8988T (cell line): Measurements from ENCODE around the gene SMURF1.
"Not testable (repeated sequence)": the region's sequence is repeated elsewhere in the genome, so short reads cannot be mapped to it uniquely, and the experiment has no call there.

Experiments used
- DNase-seq: peaks from one replicate; pipeline ENCODE4 v3.0.0; 2011

The SMURF1 gene

GRCh38 chr7:99118077-99118476 is 25.8 kb downstream of the SMURF1 start:
- no peak for DNase-seq

DNA sequence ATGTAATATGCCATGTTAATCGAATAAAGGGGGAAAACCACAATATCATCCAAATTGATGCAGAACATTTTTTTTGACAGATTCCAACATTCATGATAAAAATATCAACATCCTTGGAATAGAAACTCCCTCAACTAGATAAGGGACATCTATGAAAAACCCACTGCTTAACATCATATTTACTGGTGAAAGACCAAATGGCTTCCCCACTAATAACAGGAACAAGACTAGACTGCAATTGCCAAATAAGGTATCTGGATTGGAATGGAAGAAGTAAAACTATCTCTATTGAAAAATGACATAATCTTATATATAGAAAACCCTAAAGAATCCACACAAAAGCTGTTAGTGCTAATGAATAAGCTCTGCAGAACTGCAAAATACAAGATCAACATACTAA is 27.8 kb downstream of the SMURF1 start:
- DNase-seq, result no peak

- no peak for DNase-seq
Observed at GRCh38 chr7:99115379-99115778, 28.5 kb downstream of the SMURF1 start.

DNA sequence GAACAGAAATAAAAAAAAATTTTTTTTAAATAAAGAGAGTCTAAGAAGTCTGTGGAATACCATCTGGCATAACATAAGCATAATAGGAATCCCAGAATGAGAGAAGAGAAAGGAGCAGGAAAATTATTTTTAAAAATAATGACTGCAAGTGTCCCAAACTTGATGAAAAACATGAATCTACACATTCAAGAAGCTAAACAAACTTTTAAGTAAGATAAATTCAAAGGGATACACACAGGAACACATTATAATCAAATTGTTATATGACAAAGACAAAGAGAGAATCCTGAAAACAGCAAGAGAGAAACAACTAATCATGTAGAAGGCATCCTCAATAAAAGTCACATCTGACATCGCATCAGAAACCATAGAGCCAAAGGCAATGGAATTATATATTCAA is 30.9 kb downstream of the SMURF1 start:
- DNase-seq, result no peak

- DNase-seq, result no peak
Observed at GRCh38 chr7:99112097-99112496, 31.8 kb downstream of the SMURF1 start.

DNA sequence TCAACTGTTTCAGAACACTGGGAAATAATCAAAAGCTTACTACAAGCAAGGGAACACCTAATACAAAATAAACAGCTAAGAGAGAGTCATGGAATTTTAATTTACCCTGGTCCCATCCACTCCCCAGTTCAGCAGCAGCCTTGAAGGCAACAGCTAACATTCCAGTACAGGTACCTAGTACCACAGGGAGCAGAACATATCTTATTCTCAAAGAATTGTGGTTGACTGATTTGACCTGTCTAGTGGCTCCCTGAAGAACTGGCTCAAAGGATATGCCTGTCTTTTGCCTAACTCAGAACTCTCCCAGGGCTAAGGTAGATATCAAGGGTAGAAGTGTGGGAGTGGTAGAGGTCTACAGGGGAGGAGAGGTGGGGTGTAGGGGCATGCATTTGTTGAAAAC is 32.3 kb downstream of the SMURF1 start:
- no peak for DNase-seq

DNA sequence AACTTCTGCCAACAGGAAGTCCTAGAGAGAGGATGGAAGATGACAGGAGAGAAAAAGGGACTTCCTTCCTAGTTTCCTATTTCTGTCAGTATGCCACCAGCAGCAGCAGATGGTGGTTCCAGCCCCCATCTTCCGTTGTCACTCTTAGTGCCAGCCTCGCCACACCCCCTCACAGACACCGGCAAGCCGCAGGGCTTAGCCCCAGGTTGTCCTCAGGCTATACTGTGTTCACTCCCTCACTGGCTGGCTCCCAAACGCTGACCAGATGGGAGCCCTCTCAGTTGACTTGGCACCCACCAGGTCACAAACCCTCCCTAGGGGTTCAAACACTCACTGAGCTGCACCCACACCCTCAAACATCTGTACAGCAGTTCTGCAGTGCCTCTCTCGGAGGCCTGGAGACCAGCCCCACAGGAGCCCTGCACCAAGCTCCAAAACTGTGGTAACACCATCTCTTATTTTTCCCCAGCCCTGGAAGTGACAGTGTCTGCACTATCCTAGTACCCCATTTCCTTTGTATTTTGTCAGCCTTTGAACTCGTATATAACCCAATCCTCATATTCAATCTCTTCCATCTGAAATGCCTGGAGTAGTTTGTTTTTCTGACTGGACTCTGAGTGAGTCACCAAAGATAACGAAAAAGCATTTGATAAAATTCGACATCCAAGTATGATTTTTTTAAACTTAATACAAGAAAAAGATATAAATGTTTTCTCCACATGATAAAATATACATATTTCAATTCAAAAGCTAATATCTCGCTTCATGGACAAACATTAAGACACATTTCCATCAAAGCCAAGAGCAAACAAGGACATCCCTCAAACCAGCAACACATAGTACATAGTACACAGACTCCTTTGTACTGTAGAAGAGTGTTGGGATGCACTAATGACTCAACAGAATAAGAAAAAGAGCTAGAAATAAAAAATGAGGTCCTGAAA is 34.5 kb downstream of the SMURF1 start:
- no peak for DNase-seq

- DNase-seq, result no peak
Observed at GRCh38 chr7:99108613-99109012, 35.3 kb downstream of the SMURF1 start.

DNA sequence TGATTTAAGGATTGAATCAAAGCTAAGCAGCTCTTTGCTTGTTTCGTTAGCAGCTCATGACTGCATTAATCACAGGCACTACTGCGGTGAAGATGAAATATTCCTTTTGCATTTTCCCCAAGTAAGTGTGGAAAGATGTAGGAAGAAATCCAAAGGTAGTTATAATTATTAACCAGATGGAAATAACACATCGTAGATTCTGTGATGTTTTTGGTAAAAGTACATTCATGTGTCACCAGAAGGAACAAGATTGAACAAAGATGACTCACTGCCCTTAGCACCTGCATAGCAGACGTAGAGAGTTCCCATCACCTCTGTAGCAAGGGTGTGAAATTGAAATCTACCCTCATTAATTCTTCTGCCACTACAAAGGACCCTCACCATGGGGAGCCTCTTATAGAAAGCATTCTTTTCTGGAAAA is 37.1 kb downstream of the SMURF1 start:
- DNase-seq, result no peak

GRCh38 chr7:99106411-99106810 is 37.5 kb downstream of the SMURF1 start:
- no peak for DNase-seq

GRCh38 chr7:99105756-99106155 is 38.2 kb downstream of the SMURF1 start:
- no peak for DNase-seq

- no peak for DNase-seq
Observed at GRCh38 chr7:99104631-99105030, 39.3 kb downstream of the SMURF1 start.

DNA sequence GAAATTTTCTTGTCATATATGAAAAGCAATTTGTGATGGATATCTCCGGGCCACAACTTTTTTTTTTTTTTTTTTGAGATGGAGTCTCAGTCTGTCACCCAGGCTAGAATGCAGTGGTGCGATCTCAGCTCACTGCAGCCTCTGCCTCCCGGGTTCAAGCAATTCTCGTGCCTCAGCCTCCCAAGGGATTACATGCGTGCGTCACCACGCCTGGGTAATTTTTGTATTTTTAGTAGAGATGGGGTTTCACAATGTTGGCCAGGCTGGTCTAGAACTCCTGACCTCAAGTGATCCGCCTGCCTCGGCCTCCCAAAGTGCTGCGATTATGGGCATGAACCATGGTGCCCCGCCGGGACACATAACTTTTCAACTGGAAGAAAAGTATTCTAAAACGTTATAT is 40.1 kb downstream of the SMURF1 start:
- DNase-seq, result not testable (repeated sequence)

DNA sequence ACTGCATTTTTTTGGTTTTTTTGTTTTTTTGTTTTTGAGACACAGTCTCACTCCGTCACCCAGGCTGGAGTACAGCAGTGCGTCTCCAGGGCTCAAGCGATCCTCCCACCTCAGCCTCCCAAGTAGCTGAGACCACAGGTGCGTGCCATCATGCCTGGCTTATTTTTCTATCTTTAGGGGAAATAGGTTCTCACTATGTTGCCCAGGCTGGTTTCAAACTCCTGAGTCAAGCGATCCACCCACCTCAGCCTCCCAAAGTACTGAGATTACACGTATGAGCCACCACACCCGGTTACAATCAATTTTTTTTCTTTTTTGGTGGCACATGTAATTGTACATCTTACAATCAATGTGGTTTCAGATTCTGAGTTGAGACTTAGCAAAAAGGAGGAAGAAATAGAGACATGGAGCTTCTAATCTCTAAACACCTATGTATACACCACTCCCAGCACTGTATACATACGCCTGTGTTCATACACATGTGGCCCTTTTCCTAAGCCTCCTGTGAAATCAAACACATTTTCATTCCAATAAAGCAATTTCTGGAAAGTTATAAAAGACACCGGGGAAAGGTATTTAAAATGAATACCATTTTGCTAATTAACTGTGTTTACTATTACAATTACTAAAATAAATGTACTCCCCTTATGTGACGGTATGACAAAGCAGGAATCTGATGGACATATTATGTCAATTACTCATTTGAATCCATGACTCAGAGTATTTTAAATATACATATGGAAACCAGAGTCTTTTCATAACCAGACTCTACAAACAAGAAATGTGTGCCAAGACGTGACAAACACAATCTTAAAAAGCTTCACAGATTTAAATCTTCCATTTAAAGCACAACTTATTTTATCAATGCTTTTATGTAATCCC is 40.9 kb downstream of the SMURF1 start:
- DNase-seq, result peak; percentile 17

- DNase-seq, result no peak
Observed at GRCh38 chr7:99102361-99102760, 41.5 kb downstream of the SMURF1 start.

DNA sequence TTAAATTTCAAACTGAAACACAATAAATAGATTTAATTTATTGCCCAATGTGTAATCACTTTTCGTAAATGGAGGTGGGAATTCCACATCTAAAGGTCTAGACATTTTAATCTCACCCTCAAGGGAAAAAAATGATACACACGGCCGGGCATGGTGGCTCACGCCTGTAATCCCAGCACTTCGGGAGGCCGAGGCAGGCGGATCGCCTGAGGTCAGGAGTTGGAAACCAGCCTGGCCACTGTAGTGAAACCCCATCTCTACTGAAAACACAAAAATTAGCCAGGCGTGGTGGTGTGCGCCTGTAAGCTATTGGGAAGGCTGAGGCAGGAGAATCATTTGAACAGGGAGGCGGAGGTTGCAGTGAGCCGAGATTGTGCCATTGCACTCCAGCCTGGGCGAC is 42.4 kb downstream of the SMURF1 start:
- not testable (repeated sequence) for DNase-seq

DNA sequence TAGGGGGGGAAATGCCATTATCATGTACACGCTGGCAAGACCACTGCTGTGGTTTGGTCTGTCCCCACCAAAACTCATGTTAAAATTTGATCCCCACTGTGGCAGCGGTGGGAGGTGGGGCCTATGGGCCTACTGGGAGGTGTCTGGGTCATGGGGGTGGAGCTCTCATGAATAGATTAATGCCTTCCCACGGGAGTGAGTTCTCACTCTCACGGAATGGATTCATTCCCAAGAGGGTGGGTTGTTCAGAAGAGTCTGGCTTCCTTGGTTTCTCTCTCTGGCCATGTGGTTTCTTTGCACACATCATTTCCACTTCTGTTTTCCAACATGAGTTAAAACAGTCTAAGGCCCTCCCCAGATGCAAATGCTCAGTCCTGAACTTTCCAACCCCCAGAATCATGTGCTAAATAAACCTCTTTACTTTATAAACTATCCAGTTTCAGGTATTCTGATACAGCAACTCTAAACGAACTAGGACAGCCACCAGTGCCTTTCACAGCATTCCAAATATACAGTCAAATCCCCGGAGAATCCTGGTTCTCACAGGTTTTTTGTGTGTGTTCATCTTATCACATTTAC is 44.3 kb downstream of the SMURF1 start:
- DNase-seq, result no peak

- DNase-seq, result no peak
Observed at GRCh38 chr7:99098824-99099498, 44.9 kb downstream of the SMURF1 start.

GRCh38 chr7:99098286-99098823 is 45.6 kb downstream of the SMURF1 start:
- no peak for DNase-seq

GRCh38 chr7:99097730-99098129 is 46.2 kb downstream of the SMURF1 start:
- no peak for DNase-seq

- no peak for DNase-seq
Observed at GRCh38 chr7:99096124-99096887, 47.6 kb downstream of the SMURF1 start.

- no peak for DNase-seq
Observed at GRCh38 chr7:99095698-99096097, 48.2 kb downstream of the SMURF1 start.
